DMS53 (cell line): ENCODE results near the gene EIF4A2.
"Not testable (repeated sequence)": the region's sequence is repeated elsewhere in the genome, so short reads cannot be mapped to it uniquely, and the experiment has no call there.

ENCODE experiments used
- DNase-seq: peaks from one replicate; lab custom pipeline; 2025; lab: John Stamatoyannopoulos, UW

The EIF4A2 gene

GRCh38 chr3:186784820-186785494 is 1.6 kb downstream of the EIF4A2 start:
- DNase-seq = peak; percentile 41

DNA sequence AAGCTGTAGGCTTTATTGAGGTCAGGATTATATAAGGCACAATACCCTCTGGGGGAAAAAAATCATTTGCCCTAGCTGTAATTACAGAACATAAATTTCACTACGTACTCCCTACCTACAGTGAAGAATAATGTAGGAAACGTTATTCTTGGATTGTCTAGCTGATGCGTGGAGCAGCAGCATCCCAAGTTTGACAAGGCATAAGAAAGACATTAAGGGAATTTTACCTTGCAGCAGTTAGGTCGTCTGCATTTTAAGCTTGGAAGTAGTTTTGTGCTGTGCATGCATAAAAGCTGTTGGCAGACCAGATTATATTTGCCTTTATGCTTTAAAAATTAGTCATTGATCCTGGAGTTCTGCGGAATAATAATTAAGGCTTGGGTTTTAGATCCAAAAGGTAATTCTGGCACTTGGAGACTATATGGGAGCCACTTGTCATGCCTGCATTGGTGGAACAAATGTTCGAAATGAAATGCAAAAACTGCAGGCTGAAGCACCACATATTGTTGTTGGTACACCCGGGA is 2.2 kb downstream of the EIF4A2 start:
- DNase-seq = peak; percentile 20

DNA sequence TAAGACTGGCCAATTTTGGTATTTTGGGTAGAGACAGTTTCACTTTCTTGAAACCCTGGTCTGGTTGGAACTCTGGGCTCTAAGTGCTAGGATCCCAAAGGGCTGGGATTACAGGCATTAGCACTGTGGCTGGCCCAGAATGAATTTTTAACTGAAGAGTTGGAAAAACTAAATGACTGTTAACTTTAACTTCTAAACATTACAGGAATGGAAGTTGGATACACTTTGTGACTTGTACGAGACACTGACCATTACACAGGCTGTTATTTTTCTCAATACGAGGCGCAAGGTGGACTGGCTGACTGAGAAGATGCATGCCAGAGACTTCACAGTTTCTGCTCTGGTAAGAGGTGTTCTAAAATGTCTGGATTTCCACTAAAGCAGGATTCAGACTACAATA is 3.5 kb downstream of the EIF4A2 start:
- DNase-seq = no peak

DNA sequence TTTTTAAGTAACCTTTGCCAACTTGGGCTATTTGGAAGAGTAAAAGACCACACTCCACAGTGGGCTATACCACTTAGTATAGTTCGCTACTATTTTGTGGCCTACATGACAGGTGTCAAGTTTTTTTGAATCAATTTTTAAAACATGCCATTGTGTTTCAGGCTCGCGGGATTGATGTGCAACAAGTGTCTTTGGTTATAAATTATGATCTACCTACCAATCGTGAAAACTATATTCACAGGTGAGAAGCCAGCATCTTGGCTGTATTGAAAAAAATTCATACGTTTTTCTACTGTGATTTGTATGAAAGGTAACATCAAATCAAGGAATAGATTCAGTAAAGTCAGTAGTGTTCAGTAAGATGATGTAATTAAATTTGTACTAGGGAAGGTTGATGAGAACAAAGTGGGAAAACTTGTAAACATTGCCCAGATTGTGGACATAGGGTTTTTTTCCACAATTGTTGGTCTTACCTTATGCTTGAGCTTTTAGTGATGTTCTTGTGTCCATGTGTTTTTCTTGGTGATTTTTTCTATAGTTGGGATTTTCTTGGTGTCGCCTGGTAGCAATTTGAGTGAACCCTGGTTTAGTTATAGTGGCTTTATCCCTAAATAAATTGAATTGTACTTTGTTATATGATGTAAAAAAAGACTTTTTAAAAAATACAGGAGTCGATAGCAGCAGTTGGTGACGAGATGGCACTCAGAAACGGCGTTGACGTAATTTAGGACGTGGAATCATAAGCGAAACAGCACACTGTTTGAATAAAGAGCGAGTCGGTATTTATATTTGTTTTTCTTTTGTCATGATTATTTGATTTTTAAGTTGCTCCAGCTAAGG is 4.5 kb downstream of the EIF4A2 start:
- peak; percentile 60 for DNase-seq

GRCh38 chr3:186788482-186789370 is 5.3 kb downstream of the EIF4A2 start:
- DNase-seq = peak; percentile 54

DNA sequence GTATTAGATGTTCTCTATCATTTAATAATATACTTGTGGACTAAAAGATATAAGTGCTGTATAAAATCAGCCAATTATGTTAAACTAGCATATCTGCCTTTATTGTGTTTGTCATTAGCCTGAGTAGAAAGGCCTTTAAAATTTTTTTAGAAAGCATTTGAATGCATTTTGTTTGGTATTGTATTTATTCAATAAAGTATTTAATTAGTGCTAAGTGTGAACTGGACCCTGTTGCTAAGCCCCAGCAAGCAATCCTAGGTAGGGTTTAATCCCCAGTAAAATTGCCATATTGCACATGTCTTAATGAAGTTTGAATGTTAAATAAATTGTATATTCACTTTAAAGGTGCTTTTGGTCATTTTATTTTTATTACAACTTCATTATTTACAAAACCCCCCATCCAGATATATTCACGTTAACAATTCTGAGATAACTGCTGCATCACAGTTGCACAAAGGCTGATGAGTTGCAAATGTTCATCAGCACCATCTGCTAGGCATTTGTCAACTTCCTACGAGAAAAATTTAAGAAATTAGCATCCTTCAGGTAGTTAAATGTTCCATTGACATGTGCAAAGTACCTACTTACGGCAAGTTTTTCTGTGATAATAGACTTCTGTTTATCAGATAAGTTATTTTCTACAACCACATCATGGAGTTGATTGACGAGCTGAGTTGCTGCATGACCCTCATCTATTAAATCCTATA is 6.3 kb downstream of the EIF4A2 start:
- DNase-seq = peak; percentile 70

DNA sequence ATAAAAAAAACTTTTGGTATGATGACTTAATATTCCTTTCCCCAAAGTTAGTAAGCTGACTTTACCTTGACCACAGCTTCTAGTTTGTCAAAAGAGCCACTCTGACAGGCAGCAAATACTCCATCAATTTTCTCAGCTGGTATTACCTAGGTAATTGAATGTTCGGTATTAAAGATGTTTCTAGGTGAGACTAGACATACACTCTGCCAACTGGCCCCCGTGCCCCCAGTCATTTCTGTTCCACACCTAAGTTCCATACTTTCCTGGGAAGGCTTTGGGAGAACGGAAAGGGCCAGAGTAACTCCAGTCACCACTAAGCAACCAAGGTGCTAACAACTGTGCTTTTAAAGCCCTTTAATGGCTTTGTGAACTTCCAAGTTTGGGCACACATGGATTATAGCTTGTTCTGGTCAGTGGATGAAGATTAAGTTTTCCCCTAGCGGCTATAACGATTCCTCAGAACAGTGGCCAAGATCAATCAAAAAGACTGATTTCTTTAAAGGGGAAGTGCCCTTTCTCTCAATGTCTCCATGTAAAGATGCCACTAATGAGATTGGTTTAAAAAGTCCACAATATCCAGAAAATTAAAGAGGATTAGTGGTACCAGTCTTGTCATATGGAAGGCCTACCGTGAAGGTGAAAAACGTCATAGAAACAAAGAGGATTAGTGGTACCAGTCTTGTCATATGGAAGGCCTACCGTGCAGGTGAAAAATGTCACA is 7.0 kb downstream of the EIF4A2 start:
- DNase-seq = peak; percentile 70

GRCh38 chr3:186798239-186798874 is 15.0 kb downstream of the EIF4A2 start:
- DNase-seq = no peak

GRCh38 chr3:186800285-186800684 is 16.9 kb downstream of the EIF4A2 start:
- no peak for DNase-seq

GRCh38 chr3:186802701-186803100 is 19.3 kb downstream of the EIF4A2 start:
- DNase-seq = no peak

DNA sequence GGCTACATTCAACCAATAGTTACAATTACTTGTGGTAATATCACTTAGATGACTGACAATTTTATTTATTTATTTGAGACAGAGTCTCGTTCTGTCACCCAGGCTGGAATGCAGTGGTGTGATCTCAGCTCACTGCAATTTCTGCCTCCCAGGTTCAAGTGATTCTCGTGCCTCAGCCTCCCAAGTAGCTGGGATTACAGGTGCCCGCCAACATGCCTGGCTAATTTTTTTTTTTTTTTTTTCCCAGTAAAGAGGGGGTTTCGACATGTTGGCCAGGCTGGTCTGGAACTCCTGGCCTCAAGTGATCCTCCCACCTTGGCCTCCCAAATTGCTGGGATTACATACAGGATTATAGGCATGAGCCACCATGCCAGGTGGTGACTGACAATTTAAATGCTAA is 20.1 kb downstream of the EIF4A2 start:
- DNase-seq = not testable (repeated sequence)

DNA sequence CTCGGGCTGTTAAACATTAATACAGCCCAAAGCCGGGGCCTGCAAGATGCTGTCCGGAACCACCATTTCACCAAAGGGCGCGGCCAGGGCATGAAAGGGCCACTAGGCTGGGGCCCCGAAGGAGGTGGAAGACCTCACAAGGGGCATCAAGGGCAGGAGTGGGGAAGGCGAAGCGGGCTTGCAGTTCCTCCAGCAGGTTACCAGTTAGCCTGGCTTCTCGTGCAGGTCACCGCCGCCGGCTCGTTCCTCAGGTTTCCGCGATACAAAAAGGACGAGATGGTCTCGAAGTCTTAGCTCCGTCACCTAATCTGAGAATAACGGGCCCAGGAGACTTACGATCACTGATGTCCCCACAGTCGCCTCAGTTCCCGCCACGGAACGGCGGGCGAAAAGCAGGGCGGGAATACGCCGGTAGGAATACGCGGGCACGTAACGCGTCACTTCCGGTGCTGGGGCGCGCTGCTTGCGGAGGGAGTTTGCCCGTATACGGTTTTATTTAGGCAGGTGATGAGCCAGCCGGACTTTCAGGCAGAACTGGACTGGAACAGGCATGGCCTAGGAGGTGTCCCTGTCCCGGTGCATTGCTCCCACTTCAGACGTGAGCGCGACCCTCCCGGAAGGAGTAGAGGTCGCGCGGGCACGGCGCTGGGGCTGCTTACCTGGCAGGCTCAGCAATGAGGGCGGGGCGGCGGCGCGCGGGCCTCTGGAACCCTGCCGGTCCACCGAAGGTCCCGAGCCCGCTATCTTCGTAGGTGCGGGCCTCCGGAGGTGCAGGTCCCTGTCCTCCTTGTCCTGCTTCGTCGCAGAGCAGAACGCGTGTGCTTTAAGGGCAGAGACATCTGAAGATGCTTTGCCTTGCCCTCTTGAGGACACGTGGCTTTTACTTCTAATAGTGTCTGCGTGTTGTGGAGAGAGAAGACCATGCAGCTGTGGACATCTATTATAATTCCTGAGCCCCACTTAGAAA is 23.0 kb downstream of the EIF4A2 start, which contains the start of gene RFC4:
TSS of gene RFC4 (minus strand) at position 394 of the 967 bp plus-strand sequence. CDS start 1,769 bp downstream, outside the sequence.
- peak; percentile 90 for DNase-seq

DNA sequence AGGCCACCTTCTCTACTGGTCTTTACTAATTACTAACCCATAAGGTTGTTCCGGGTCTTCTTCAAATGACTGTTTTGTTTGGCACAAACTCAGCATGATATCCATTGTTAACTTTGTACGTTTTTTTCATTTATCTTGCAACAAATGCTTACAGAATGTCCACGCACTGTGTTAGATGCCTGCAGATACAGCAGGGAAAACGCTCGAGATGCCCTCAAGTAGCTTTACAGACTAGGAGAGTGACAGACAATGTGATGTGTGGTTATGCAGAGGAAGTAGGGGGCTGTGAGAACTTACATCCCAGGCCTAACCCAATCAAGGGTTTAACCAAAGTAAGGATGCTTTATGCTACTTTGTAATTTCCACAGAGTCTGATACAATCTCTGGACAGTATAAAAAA is 23.9 kb downstream of the EIF4A2 start:
- DNase-seq = peak; percentile 39

- DNase-seq = no peak
Measured at GRCh38 chr3:186810336-186810996, 27.1 kb downstream of the EIF4A2 start.

DNA sequence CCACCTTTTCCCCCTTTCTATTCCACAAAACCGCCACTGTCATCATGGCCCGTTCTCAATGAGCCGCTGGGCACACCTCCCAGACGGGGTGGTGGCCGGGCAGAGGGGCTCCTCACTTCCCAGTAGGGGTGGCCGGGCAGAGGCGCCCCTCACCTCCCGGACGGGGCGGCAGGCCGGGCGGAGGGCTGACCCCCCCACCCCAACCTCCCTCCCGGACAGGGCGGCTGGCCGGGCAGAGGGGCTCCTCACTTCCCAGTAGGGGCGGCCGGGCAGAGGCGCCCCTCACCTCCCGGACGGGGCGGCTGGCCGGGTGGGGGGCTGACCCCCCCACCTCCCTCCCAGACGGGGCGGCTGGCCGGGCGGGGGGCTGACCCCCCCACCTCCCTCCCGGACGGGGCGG is 27.9 kb downstream of the EIF4A2 start:
- not testable (repeated sequence) for DNase-seq

- no peak for DNase-seq
Measured at GRCh38 chr3:186814100-186814499, 30.7 kb downstream of the EIF4A2 start.

GRCh38 chr3:186815435-186815834 is 32.1 kb downstream of the EIF4A2 start:
- DNase-seq = peak; percentile 46

- DNase-seq = no peak
Measured at GRCh38 chr3:186818516-186818915, 35.1 kb downstream of the EIF4A2 start.
